Measurements from ENCODE around the gene CFAP77. TPM values are rescaled to one million over a fixed set of nuclear protein-coding genes. Genes with fewer than 3 reads are reported as not detected.

The CFAP77 gene
- total and polyA plus RNA-seq, 2 of the 4 experiments (the other 2 are of a cell fraction): not detected

GRCh38 chr9:132525308-132526023 is 115.5 kb downstream of the CFAP77 start:
- H3K4me1 ChIP-seq (ENCODE audit: control insufficient read depth, insufficient read depth, low read length): no peaks in the 10 kb centered on the region
- H3K9me1 ChIP-seq (ENCODE audit: insufficient read depth, low read length): no peaks in the 10 kb centered on the region
- H3K9me3 ChIP-seq (ENCODE audit: control insufficient read depth, insufficient read depth, low read length): no peaks in the 10 kb centered on the region
- H4K20me1 ChIP-seq (ENCODE audit: insufficient read depth, low read length): no peaks in the 10 kb centered on the region
- POLR2A ChIA-PET (ENCODE audit: unreplicated experiment): no interaction called here
- H3K36me3 ChIP-seq (ENCODE audit: control insufficient read depth, insufficient read depth, low read length): no peaks in the 10 kb centered on the region
- no peak for TF ChIP-seq CTCF (conservative IDR thresholded peaks at IDR 0.05; ENCODE audit: low read depth, low read length)
- no peak for TF ChIP-seq MAFK (IDR thresholded peaks at IDR 0.05; ENCODE audit: low read depth, low read length)
- TF ChIP-seq FOS (IDR thresholded peaks at IDR 0.05; ENCODE audit: low read depth, low read length): no peak
- no peak overlapping the region for H3K56ac ChIP-seq (ENCODE audit: extremely low read depth, insufficient read depth, low read length)
- H3K79me1 ChIP-seq (ENCODE audit: low read depth in 1 of 2, low read length in 2 of 2): no peaks in the 10 kb centered on the region
- no peak overlapping the region for H2BK5ac ChIP-seq (ENCODE audit: low read depth, low read length, poor library complexity, severe bottlenecking)
- BruUV-seq (replicated peaks): no TSS peak
- no peak overlapping the region for H3K4ac ChIP-seq (ENCODE audit: low read depth, low read length)
- no peak overlapping the region for H3K4me3 ChIP-seq (ENCODE audit: insufficient read depth, low read depth, low read length)
- no peak overlapping the region for H3K4me2 ChIP-seq (ENCODE audit: low read depth, low read length)
- WGBS, 2 experiments (ENCODE audit: extremely low coverage in 2 of 2, insufficient read length in 1 of 2): no CpG with 5 or more reads among the region's 5 CpGs
- no peak overlapping the region for H2AK5ac ChIP-seq (ENCODE audit: low read depth, low read length)
- H4K5ac ChIP-seq (ENCODE audit: low read depth, low read length): no peak overlapping the region
- H2BK120ac ChIP-seq (ENCODE audit: low read depth, low read length): no peak overlapping the region
- dilution Hi-C loops (cut with HindIII; ENCODE audit: low sequenced_read_pairs, unreplicated experiment): no loop called here
- H3K14ac ChIP-seq (replicated peaks; ENCODE audit: low read depth, low read length): no peak overlapping the region
- no peak overlapping the region for H2BK15ac ChIP-seq (ENCODE audit: low read depth, low read length)
- no peak overlapping the region for H3K23ac ChIP-seq (ENCODE audit: low read depth, low read length)
- no peak overlapping the region for H3K27ac ChIP-seq (ENCODE audit: insufficient read depth, low read length)
- no peak overlapping the region for H3K9ac ChIP-seq (ENCODE audit: low read depth, low read length)
- no peak overlapping the region for H2AK9ac ChIP-seq (replicated peaks; ENCODE audit: low read depth, low read length, poor library complexity)
- no peak overlapping the region for H2AFZ ChIP-seq (replicated peaks; ENCODE audit: low read length, poor library complexity)
- ATAC-seq (ENCODE audit: low read depth) (no peak), DNase-seq (no peak)
- no peak overlapping the region for H3K18ac ChIP-seq (ENCODE audit: low read depth, low read length)
- peaks cover 3% of the 10 kb centered on the region; the same call in 1 of the 2 replicates for H3K27me3 ChIP-seq (ENCODE audit: control insufficient read depth, insufficient read depth, low read length)
- intact Hi-C loops (cut with micrococcal nuclease): no loop called here
- no peak overlapping the region for H2BK20ac ChIP-seq (ENCODE audit: low read depth, low read length)
- in situ Hi-C loops (cut with MboI; ENCODE audit: low sequenced_read_pairs): no loop called here
- H4K8ac ChIP-seq (ENCODE audit: low read depth in 2 of 2, low read length in 2 of 2): no peak overlapping the region
- no peak overlapping the region for H4K91ac ChIP-seq (ENCODE audit: insufficient read depth, low read depth, low read length)
- CTCF ChIA-PET: interaction anchor here (0.6 to 0.7 kb wide), 3 partner anchors 287 to 441 kb away, joined by 3 to 6 read pairs (median 3); no protein-coding TSS in a partner anchor
